ENCODE measurements around the gene PTPRR.

PTPRR gene

DNA sequence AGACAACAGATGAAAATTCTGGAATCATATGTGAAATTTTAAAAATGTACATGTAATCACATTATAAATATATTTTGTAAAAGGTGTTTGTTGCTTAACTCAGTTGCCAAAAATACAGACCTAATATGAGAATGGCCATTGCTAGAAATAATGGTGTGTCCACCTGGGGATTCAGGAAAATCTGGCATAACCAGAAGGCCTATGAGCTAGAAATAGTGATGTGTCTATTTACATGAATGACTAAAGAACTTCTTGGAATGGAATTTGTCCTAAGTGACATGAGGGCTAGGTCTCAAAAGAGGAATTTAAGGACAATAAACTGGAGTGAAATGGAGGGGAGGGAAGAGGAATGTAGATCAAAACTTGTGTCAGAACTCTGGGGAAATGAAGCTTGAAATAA lies 126.4 kb downstream of the PTPRR start:
- DNase-seq (ENCODE audit: low spot score) = no peak

DNA sequence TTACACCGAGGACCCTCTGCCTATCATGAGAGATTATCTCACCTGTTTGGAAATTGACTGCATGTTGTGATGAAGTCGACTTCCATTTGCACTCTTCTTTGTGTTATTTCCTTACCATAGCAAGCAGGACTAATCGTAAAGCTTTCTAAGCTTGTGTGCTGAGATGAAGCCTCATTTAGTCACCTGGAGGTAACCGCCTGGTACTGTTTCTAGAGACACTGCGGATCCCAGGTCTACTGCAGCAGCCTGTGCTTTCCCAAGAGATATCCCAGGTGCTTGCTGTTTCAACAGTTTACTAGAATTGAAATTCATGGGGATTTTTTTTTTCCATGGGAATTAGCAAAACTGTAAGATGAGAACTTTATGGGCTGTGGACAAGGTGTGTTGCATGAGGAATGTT lies 131.8 kb downstream of the PTPRR start:
- no peak for DNase-seq (ENCODE audit: low spot score)

DNA sequence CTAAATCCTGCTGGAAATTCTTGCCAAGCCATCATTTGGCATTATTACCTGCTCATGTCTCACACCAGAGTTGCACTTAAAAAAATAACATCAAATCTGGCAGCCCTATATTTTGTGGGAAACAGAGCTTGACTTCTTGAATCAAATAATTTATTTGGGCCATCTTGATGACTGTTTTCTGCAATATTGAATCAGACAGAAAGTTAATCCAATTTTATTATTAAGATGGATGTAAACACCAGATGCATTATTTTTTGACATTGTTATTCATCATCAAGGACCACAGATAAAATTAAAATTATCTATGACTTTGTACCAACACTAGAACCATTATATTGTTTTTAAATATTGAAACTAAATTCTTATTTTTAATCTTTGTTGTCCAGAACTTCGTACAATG lies 132.9 kb downstream of the PTPRR start:
- no peak for DNase-seq (ENCODE audit: low spot score)

- no peak for DNase-seq (ENCODE audit: low spot score)
Measured at GRCh38 chr12:70785896-70786295, 134.6 kb downstream of the PTPRR start.

DNA sequence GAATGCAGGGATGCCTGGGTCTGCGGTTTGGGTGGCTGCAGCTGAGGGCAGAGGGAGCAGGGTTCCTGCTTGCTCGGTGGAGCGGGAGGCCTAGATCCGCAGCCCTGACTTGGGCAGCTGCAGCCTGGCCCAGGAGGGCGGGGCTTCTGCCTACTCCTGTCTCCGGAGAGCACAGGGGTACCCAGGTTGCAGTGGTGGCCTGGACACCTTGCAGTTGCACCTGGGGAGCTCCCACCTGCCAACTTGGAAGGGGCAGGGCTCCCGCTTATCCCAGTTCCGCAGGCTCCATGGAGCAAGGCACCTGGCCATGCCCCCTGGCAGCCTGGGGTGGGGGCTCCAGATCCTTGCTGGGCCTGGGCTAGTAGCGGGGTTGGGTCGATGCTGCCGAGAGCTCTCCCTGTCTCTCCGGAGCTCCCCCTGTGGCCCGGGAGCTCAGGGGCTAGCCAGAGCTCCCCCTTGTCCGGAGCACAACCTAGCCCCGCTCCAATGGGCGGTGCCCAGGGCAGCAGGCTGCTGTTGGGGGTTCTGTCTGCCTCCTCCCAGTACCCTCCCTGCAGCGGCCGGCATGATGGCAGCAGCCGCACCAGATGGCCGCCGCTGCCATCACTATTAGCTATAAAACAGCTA lies 136.4 kb downstream of the PTPRR start:
- DNase-seq (ENCODE audit: low spot score) = no peak

- DNase-seq (ENCODE audit: low spot score) = no peak
Measured at GRCh38 chr12:70783455-70783854, 137.1 kb downstream of the PTPRR start.

- DNase-seq (ENCODE audit: low spot score) = no peak
Measured at GRCh38 chr12:70779250-70779649, 141.3 kb downstream of the PTPRR start.

- DNase-seq (ENCODE audit: low spot score) = no peak
Measured at GRCh38 chr12:70774055-70774454, 146.5 kb downstream of the PTPRR start.

DNA sequence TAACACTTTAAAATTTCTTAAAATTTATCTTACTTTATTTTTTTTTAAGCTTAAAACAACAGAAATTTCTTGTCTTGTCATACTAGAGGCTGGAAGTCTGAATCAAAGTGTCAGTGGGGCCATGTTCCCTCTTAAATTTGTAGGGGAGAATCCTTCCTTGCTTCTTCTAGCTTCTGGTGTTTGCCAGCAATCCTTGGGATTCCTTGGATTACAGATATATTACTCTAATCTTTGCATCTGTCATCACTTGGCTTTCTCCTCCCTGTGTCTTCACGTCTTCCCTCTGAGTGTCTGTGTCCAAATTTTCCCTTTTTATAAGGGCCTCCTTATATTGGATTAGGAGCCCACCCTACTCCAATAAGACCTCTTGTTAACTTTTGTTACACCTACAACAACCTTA lies 147.7 kb downstream of the PTPRR start:
- DNase-seq (ENCODE audit: low spot score) = no peak

DNA sequence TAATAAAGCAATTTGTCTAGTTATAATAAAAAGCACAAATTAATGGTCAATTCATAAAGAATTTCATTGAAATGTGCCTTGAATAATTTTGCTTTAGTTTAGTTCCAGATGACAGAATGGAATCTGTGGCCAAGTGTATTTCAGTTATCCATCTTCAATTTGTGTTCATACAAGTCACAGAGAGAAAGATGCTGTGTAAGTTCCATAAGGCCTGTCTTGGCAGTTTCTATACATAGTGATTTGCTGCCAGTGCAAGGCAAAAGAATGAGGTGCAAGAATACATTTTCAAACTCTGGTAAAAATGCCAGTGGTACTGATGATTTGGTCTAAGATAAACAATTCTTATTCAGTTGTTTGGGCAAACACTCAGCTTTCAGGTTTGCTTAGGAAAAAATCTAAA lies 149.0 kb downstream of the PTPRR start:
- DNase-seq (ENCODE audit: low spot score) = no peak

GRCh38 chr12:70763666-70764065 lies 156.9 kb downstream of the PTPRR start:
- DNase-seq (ENCODE audit: low spot score) = no peak

GRCh38 chr12:70762000-70762399 lies 158.5 kb downstream of the PTPRR start:
- DNase-seq (ENCODE audit: low spot score) = no peak

GRCh38 chr12:70759161-70759918 lies 161.2 kb downstream of the PTPRR start:
- no peak for DNase-seq (ENCODE audit: low spot score)

DNA sequence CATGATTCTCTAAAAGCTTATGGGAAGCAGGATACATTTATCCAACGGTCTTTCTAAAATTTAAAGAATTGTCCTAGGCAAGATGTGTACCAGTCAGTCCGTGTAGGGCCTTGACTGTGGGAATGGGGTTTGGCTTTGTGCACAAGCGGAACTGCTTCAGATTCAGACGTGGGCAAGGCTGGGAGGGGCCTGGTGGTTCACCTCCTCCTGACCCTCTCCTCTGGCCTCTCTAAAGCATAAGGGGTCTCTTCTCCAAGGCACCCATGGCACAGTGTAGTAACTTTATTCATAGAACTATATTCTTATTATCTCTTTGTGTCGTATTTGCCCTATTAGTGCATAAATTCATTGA lies 162.1 kb downstream of the PTPRR start:
- no peak for DNase-seq (ENCODE audit: low spot score)

DNA sequence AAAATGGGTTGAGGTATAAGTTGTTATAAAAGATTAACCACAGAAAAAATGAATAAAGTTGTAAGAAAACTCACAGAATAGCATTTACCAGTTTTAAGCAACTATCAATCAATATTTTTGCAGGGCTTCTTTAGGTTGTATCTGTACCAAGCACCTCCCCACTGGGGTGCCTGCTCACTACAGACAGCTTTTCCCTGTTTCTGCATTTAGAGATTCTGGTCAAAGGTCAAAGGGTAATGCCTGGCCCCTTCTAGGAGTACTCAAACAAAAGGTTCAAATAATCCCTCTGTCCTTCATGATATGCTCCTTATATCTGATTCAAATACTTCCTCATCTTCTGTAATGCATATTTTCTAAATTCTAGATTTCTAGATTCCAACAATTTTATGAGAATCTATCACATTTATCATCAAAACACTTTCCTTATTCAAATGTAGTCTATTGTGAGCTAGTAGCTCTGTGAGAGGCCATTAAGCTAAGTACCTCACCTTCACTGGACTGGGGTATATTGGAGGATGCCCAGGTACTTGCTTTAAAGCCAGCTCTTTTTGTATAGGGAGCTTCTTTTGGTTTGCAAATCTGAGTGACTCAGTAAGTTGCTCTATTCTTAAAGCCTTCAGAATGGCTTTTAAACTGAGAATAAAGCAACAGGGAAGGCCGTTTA lies 162.6 kb downstream of the PTPRR start:
- DNase-seq (ENCODE audit: low spot score) = no peak

DNA sequence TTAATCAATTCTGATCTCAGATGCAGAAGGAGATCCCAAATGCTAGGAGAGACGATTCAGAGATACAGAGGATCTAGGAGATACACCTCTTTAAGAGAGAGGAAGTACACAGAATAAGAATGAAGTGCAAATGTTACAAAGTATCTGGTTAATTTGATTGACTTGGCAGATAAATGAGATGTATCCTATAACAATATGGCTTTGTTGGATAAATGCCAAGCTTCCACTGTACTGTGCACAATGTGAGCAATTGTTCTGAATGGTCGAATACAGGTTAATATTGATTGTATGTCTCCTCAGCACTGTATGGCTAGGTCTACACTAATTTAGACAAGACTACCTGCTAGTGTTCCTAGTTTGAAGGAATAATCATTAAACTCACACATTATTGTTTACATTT lies 163.7 kb downstream of the PTPRR start:
- no peak for DNase-seq (ENCODE audit: low spot score)

GRCh38 chr12:70756118-70756517 lies 164.4 kb downstream of the PTPRR start:
- DNase-seq (ENCODE audit: low spot score) = no peak

- DNase-seq (ENCODE audit: low spot score) = no peak
Measured at GRCh38 chr12:70754330-70754741, 166.2 kb downstream of the PTPRR start.

GRCh38 chr12:70752327-70752726 lies 168.2 kb downstream of the PTPRR start:
- DNase-seq (ENCODE audit: low spot score) = no peak

DNA sequence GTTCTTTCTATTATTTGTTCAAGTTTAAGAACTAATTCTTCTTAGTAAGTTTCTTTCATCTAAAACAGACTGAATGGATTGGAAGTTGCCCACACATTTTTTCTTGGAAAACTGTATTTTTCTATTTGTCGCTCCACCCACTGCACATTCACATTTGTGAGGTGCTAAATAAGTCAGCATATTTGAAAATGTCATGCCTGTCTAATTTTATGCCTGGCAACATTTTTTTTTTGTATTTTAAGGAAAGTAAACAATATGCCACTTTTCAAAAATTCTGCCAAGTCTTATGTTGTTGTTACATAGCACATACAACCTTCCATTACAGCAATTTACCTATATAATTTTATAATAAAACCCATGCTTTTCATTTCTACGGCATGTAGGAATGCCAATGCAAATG lies 170.6 kb downstream of the PTPRR start:
- no peak for DNase-seq (ENCODE audit: low spot score)

DNA sequence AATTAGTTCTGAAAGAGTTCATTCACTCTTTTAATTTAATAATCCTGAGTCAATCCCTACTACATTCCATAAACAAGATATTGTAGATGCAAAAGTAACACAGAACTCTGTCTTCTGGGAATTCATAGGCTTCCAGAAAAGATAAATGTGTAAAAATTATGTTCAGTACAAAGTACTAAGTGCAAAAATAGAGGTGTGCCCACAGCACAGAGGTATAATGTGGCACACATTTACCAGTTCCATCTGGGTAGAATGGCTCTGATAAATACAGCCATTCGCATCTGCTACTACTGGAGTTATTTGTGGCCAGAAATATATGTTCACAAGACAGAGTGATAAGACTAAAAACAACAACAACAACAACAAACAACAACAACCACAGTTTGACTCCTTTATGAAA lies 171.7 kb downstream of the PTPRR start:
- DNase-seq (ENCODE audit: low spot score) = no peak

GRCh38 chr12:70747445-70748260 lies 172.9 kb downstream of the PTPRR start:
- no peak for DNase-seq (ENCODE audit: low spot score)

DNA sequence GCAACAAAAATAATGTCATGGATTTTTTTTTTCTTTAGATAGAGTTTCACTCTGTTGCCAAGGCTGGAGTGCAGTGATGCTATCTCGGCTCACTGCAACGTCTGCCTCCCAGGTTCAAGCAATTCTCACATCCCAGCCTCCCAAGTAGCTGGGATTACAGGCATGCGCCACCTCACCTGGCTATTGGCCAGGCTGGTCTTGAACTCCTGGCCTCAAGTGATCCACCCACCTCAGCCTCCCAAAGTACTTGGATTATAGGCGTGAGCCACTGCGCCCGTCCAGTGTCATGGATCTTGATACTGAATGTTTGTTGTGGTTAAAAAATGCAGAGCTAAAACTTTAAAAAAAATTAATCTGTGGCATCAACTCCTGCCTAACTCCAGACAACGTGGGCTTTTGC lies 175.5 kb downstream of the PTPRR start:
- DNase-seq (ENCODE audit: low spot score) = no peak
